K562 (cell line): ENCODE data around the gene MADCAM1. TPM values are rescaled to one million over a fixed set of nuclear protein-coding genes. Genes with fewer than 3 reads are reported as not detected.

ENCODE experiments used
- ATAC-seq: fragments of 200-7000 bp; cut with Tn5 transposase; 3 replicates; pipeline ENCODE4 v1.9.1; 2020; ENCODE audit warnings: moderate library complexity
- BruUV-seq: library from RNA; stranded (reverse); fragments of 400-500 nt; replicated peaks from 2 replicates; lab custom pipeline; 2021; lab: Mats Ljungman, UMichigan
- CTCF ChIA-PET: fragments of 300-600 bp; formaldehyde crosslinking; extraction: SDS; loops from one replicate; lab custom pipeline; 2021; ENCODE audit warnings: low intra/inter-chr PET ratio; lab: Yijun Ruan, JAX
- POLR2A ChIA-PET: fragments of 300-600, 350-650 bp; sonication (Branson Sonifier 250); formaldehyde crosslinking; extraction: SDS; loops from one replicate; lab custom pipeline; 2021; ENCODE audit warnings: antibody characterized with exemption, inconsistent platforms; lab: Yijun Ruan, JAX
- DNase-seq, 4 experiments: peaks; one replicate each; pipeline versions ENCODE4 v3.0.0 to v3.0.0-alpha.2; 2011 to 2018; ENCODE audit warnings: low spot score in 3 of 4, mixed read lengths in 3 of 4; ENCODE audit errors: extremely low read depth in 1 of 4
- FAIRE-seq: peaks from 2 replicates; lab custom pipeline; 2011; peaks lifted over from hg19 to GRCh38; lab: Jason Lieb, UNC
- H2AFZ ChIP-seq: 2 replicates; pipeline ENCODE4 v1.6.0; 2011; ENCODE audit warnings: low read depth, low read length, control low read depth, inconsistent platforms
- H3K27ac ChIP-seq: fragments of 200-600 bp; 3 replicates; pipeline ENCODE4 v1.8.0; 2011; ENCODE audit warnings: low read depth, mild to moderate bottlenecking, control low read depth, inconsistent platforms, low read length, moderate library complexity, mixed read lengths; ENCODE audit errors: extremely low read depth
- H3K27me3 ChIP-seq, 2 experiments: fragments of 300-600 bp in 1 of 2; 2 replicates in 1 of 2; 3 replicates in 1 of 2; pipeline versions ENCODE4 v1.6.0 to v1.8.0; 2011; ENCODE audit warnings: inconsistent platforms in 2 of 2, low read length in 2 of 2, mild to moderate bottlenecking in 1 of 2, mixed read lengths in 1 of 2, moderate library complexity in 1 of 2; ENCODE audit not compliant: control insufficient read depth in 2 of 2, insufficient read depth in 2 of 2
- H3K36me3 ChIP-seq: fragments of 300-600 bp; 3 replicates; pipeline ENCODE4 v1.8.0; 2011; ENCODE audit warnings: mild to moderate bottlenecking, low read length, inconsistent platforms; ENCODE audit not compliant: control insufficient read depth, insufficient read depth
- H3K4me1 ChIP-seq, 2 experiments: fragments of 200-600 bp in 1 of 2; replicated peaks in 1 of 2; 2 replicates in 1 of 2; 3 replicates in 1 of 2; pipeline versions ENCODE4 v1.5.1 to v1.8.0; 2011; ENCODE audit warnings: inconsistent platforms in 2 of 2, low read length in 2 of 2, mild to moderate bottlenecking in 1 of 2, mixed read lengths in 1 of 2, moderate library complexity in 1 of 2; ENCODE audit not compliant: control insufficient read depth in 2 of 2, insufficient read depth in 2 of 2
- H3K4me2 ChIP-seq: 2 replicates; pipeline ENCODE4 v1.6.1; 2011; ENCODE audit warnings: low read length, control low read depth, inconsistent platforms, mixed read lengths; ENCODE audit not compliant: insufficient read depth
- H3K4me3 ChIP-seq: fragments of 200-600 bp; sonication (generic), shearing (Covaris generic); 2 replicates; pipeline ENCODE4 v1.5.1; 2016; ENCODE audit warnings: control low read depth, inconsistent platforms
- H3K79me2 ChIP-seq: fragments of 200-600 bp; 3 replicates; pipeline ENCODE4 v1.8.0; 2011; ENCODE audit warnings: low read length, inconsistent platforms; ENCODE audit not compliant: control insufficient read depth, insufficient read depth
- H3K9ac ChIP-seq, 2 experiments: 2 replicates each; pipeline versions ENCODE4 v1.6.0 to v1.6.1; 2011; ENCODE audit warnings: low read depth in 2 of 2, low read length in 2 of 2, control low read depth in 1 of 2, inconsistent platforms in 1 of 2, mild to moderate bottlenecking in 1 of 2, mixed read lengths in 1 of 2; ENCODE audit not compliant: insufficient read depth in 1 of 2
- H3K9me1 ChIP-seq: one replicate; pipeline ENCODE4 v1.6.0; 2011; ENCODE audit warnings: inconsistent platforms, mild to moderate bottlenecking, low read length, moderate library complexity; ENCODE audit not compliant: control insufficient read depth, insufficient read depth
- H3K9me3 ChIP-seq: replicated peaks from 2 replicates; pipeline ENCODE4 v1.5.1; 2011; ENCODE audit warnings: low read depth, low read length, inconsistent platforms; ENCODE audit not compliant: control insufficient read depth, insufficient read depth
- H4K20me1 ChIP-seq: replicated peaks from 2 replicates; pipeline ENCODE4 v1.6.1; 2011; ENCODE audit warnings: low read length, inconsistent platforms, mixed read lengths; ENCODE audit not compliant: control insufficient read depth, insufficient read depth
- FOXO4 ChIP-seq: fragments of 450-650 bp; formaldehyde crosslinking; IDR thresholded peaks from 2 replicates; pipeline ENCODE4 v1.4.0; 2020; ENCODE audit warnings: mild to moderate bottlenecking, moderate library complexity
- MAX ChIP-seq: sonication (generic); formaldehyde crosslinking; IDR thresholded peaks from 2 replicates; pipeline ENCODE4 v1.9.0; 2022; ENCODE audit warnings: mild to moderate bottlenecking, missing genetic modification reagents
- WGBS: fragments of 100-300 bp; shearing (Covaris generic); methylation state at CpG from one replicate; pipeline ENCODE4 v1.1.6; 2016; ENCODE audit warnings: low coverage, mixed read lengths; ENCODE audit not compliant: insufficient coverage; ENCODE audit errors: missing lambda C conversion rate; 5-methylcytosine and 5-hydroxymethylcytosine counted together
- in situ Hi-C: fragments of 300-500 bp; cut with MboI; formaldehyde crosslinking; loops from 4 replicates; pipeline ENCODE4 v1.15.0; 2018; ENCODE audit warnings: inconsistent platforms, mixed read lengths
- intact Hi-C: fragments of 100-400 bp; cut with micrococcal nuclease; formaldehyde crosslinking; loops from 2 replicates; pipeline ENCODE4 v1.14.2; 2022
- polyA plus RNA-seq, 8 experiments: library from polyadenylated mRNA; depleted of rRNA in 4 of 8; stranded (reverse) in 5 of 8; unstranded in 3 of 8; fragments of >200 nt; fragmentation: Nextera tagmentation in 2 of 8; fragmentation: Illumina TruSeq in 1 of 8; extraction: Ambion mirVana in 2 of 8; extraction: Trizol in 1 of 8; gene quantifications; 2 replicates each; pipeline versions ENCODE4 v1.2.1 to v1.2.3, GENCODE V29; 2011 to 2014; ENCODE audit warnings: inconsistent platforms in 1 of 8, missing spikeins in 1 of 8
- small RNA-seq: library from RNA; depleted of rRNA; stranded (forward); fragments of <200 nt; gene quantifications from one replicate; pipeline ENCODE3, GENCODE V24; 2014
- total RNA-seq, 7 experiments: library from RNA; depleted of rRNA in 6 of 7; stranded (reverse); fragments of >200 nt in 6 of 7; fragmentation: Illumina TruSeq in 2 of 7; extraction: Trizol in 2 of 7; gene quantifications; 2 replicates each; pipeline versions ENCODE4 v1.2.1 to v1.2.3, GENCODE V29; 2011 to 2021; ENCODE audit warnings: low replicate concordance in 1 of 7

MADCAM1 gene
- total and polyA plus RNA-seq, 9 of the 15 experiments (the other 6 are each of a cell fraction or from before 2014, with no cell fraction given), result 0.09 to 0.36 (median 0.09) TPM; not detected in 6

DNA sequence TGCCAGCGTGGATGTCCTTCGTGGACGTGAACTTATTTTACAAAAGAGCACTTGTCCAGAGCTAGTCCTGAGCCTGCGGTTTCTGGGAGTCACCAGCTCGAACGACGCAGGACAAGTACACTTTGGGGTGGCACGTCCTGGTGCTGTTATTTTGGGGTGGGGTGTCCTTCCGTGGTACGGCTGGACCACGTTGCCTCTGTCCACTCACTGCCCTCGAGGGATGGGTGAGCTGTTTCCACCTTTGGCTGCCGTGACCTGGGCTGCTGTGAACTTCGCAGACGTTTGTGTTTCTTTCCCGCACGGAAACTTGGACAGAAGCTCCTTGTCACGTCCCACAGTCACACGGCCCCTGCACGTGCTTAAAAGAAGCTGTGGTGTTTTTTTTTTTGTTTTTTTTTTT is 58.5 kb downstream of the MADCAM1 start:
- WGBS, result 91% methylated on average over 17 of the region's 20 CpGs
- in situ Hi-C loops, result no loop called here

More for the DNA sequence above, 58.5 kb downstream of the MADCAM1 start:
- Histone ChIP-seq H3K79me2 (no peaks in the 10 kb centered on the region), H4K20me1 (no peaks in the 10 kb centered on the region), H3K4me3 (no peak overlapping the region), H3K9me3 (no peaks in the 10 kb centered on the region; the same call in 1 of the 2 replicates), H3K27me3 (no peaks in the 10 kb centered on the region), H3K9me1 (no peaks in the 10 kb centered on the region), H2AFZ (no peak overlapping the region), H3K4me1 (peaks cover 24 to 79% of the 10 kb centered on the region in 2 experiments; a peak in 4 of 5 replicates), H3K27ac (no peak overlapping the region; the same call in 2 of the 3 replicates), H3K9ac (peak overlapping the region in 1 of 2 experiments; percentile 3; a peak in 2 of 4 replicates), H3K4me2 (no peak overlapping the region), H3K36me3 (no peaks in the 10 kb centered on the region)
- no peak for ATAC-seq
- peak; percentile 66 for FAIRE-seq
- DNase-seq, result no peak
- POLR2A ChIA-PET, result interaction anchor here (0.6 to 2.5 kb wide), 6 partner anchors 11 to 756 kb away, joined by 3 to 20 read pairs (median 4); partner anchors contain the start of gene CDC34
- BruUV-seq, result no TSS peak
- intact Hi-C loops, result no loop called here
- CTCF ChIA-PET, result no interaction called here
- TF ChIP-seq FOXO4 (CRISPR knock-in tag), result no peak
- 0 out of 2 replicates have a peak, but pooled peaks have one; percentile 10 for TF ChIP-seq MAX

Small RNA genes within 50 kb of the gene (small RNA-seq; reads per million reads assigned to genes)
- 0.84 reads per million, percentile 51 among the genes with 10 or more reads in this experiment for gene RNA5SP462

Other genes with a start within 250 kb of the MADCAM1 start
Only the 7 nearest of the 15 such genes appear.
- not detected in 2 replicates for gene C2CD4C, start 87.3 kb upstream of the MADCAM1 start, total RNA-seq (2014; rRNA removed)
- not detected in 2 replicates for gene C2CD4C, start 87.3 kb upstream of the MADCAM1 start, total RNA-seq (2014; rRNA removed; fragmentation: Illumina TruSeq; extraction: Trizol)
- not detected in 2 replicates for gene C2CD4C, start 87.3 kb upstream of the MADCAM1 start, total RNA-seq (2015; rRNA removed; fragmentation: Illumina TruSeq; extraction: Trizol)
- not detected in 2 replicates for gene C2CD4C, start 87.3 kb upstream of the MADCAM1 start, total RNA-seq (2021)
- gene C2CD4C, start 87.3 kb upstream of the MADCAM1 start, polyA plus RNA-seq (2011; rRNA removed), result 0.01 and 0.07 TPM in 2 replicates
- gene C2CD4C, start 87.3 kb upstream of the MADCAM1 start, polyA plus RNA-seq (2014; fragmentation: Illumina TruSeq; extraction: Trizol), result not detected in 2 replicates
- not detected for gene C2CD4C, start 87.3 kb upstream of the MADCAM1 start, polyA plus RNA-seq (2014; fragmentation: Nextera tagmentation; extraction: Ambion mirVana)
- 0.07 and 0.16 TPM in 2 replicates for gene C2CD4C, start 87.3 kb upstream of the MADCAM1 start, polyA plus RNA-seq (2014; rRNA removed)
- gene SHC2, start 35.5 kb upstream of the MADCAM1 start, total RNA-seq (2014; rRNA removed), result 0.14 TPM in 1 of 2 replicates, not detected in the other
- gene SHC2, start 35.5 kb upstream of the MADCAM1 start, total RNA-seq (2014; rRNA removed; fragmentation: Illumina TruSeq; extraction: Trizol), result not detected in 2 replicates
- gene SHC2, start 35.5 kb upstream of the MADCAM1 start, total RNA-seq (2015; rRNA removed; fragmentation: Illumina TruSeq; extraction: Trizol), result not detected in 2 replicates
- 0.16 and 0.20 TPM in 2 replicates for gene SHC2, start 35.5 kb upstream of the MADCAM1 start, total RNA-seq (2021)
- 0.36 and 1.3 TPM in 2 replicates for gene SHC2, start 35.5 kb upstream of the MADCAM1 start, polyA plus RNA-seq (2011; rRNA removed)
- not detected in 2 replicates for gene SHC2, start 35.5 kb upstream of the MADCAM1 start, polyA plus RNA-seq (2014; fragmentation: Illumina TruSeq; extraction: Trizol)
- gene SHC2, start 35.5 kb upstream of the MADCAM1 start, polyA plus RNA-seq (2014; fragmentation: Nextera tagmentation; extraction: Ambion mirVana), result not detected
- gene SHC2, start 35.5 kb upstream of the MADCAM1 start, polyA plus RNA-seq (2014; rRNA removed), result 0.15 TPM in 1 of 2 replicates, not detected in the other
- gene TPGS1, start 11.0 kb downstream of the MADCAM1 start, total RNA-seq (2014; rRNA removed), result 22.6 and 31.6 TPM in 2 replicates
- gene TPGS1, start 11.0 kb downstream of the MADCAM1 start, total RNA-seq (2014; rRNA removed; fragmentation: Illumina TruSeq; extraction: Trizol), result 0.32 and 0.47 TPM in 2 replicates
- 1.2 and 2.3 TPM in 2 replicates for gene TPGS1, start 11.0 kb downstream of the MADCAM1 start, total RNA-seq (2015; rRNA removed; fragmentation: Illumina TruSeq; extraction: Trizol)
- 13.0 and 15.5 TPM in 2 replicates for gene TPGS1, start 11.0 kb downstream of the MADCAM1 start, total RNA-seq (2021)
- 0.93 and 1.2 TPM in 2 replicates for gene TPGS1, start 11.0 kb downstream of the MADCAM1 start, polyA plus RNA-seq (2011; rRNA removed)
- 0.30 and 0.33 TPM in 2 replicates for gene TPGS1, start 11.0 kb downstream of the MADCAM1 start, polyA plus RNA-seq (2014; fragmentation: Illumina TruSeq; extraction: Trizol)
- gene TPGS1, start 11.0 kb downstream of the MADCAM1 start, polyA plus RNA-seq (2014; fragmentation: Nextera tagmentation; extraction: Ambion mirVana), result not detected
- gene TPGS1, start 11.0 kb downstream of the MADCAM1 start, polyA plus RNA-seq (2014; rRNA removed), result 12.2 and 15.0 TPM in 2 replicates
- 203 and 207 TPM in 2 replicates for gene CDC34, start 35.3 kb downstream of the MADCAM1 start, total RNA-seq (2014; rRNA removed)
- gene CDC34, start 35.3 kb downstream of the MADCAM1 start, total RNA-seq (2014; rRNA removed; fragmentation: Illumina TruSeq; extraction: Trizol), result 33.0 and 36.2 TPM in 2 replicates
- gene CDC34, start 35.3 kb downstream of the MADCAM1 start, total RNA-seq (2015; rRNA removed; fragmentation: Illumina TruSeq; extraction: Trizol), result 65.5 and 75.7 TPM in 2 replicates
- gene CDC34, start 35.3 kb downstream of the MADCAM1 start, total RNA-seq (2021), result 125 and 130 TPM in 2 replicates
- gene CDC34, start 35.3 kb downstream of the MADCAM1 start, polyA plus RNA-seq (2011; rRNA removed), result 82.7 and 103 TPM in 2 replicates
- gene CDC34, start 35.3 kb downstream of the MADCAM1 start, polyA plus RNA-seq (2014; fragmentation: Illumina TruSeq; extraction: Trizol), result 55.7 and 88.4 TPM in 2 replicates
- gene CDC34, start 35.3 kb downstream of the MADCAM1 start, polyA plus RNA-seq (2014; fragmentation: Nextera tagmentation; extraction: Ambion mirVana), result 1 to 10 TPM in 1 of 2 experiments, under 1 TPM in 1; 0.80 to 1.0 TPM
- gene CDC34, start 35.3 kb downstream of the MADCAM1 start, polyA plus RNA-seq (2014; rRNA removed), result 125 and 142 TPM in 2 replicates
- 2.3 and 2.6 TPM in 2 replicates for gene GZMM, start 47.6 kb downstream of the MADCAM1 start, total RNA-seq (2014; rRNA removed)
- gene GZMM, start 47.6 kb downstream of the MADCAM1 start, total RNA-seq (2014; rRNA removed; fragmentation: Illumina TruSeq; extraction: Trizol), result not detected in 2 replicates
- 0.62 and 1.1 TPM in 2 replicates for gene GZMM, start 47.6 kb downstream of the MADCAM1 start, total RNA-seq (2015; rRNA removed; fragmentation: Illumina TruSeq; extraction: Trizol)
- gene GZMM, start 47.6 kb downstream of the MADCAM1 start, total RNA-seq (2021), result 0.72 and 1.8 TPM in 2 replicates
- gene GZMM, start 47.6 kb downstream of the MADCAM1 start, polyA plus RNA-seq (2011; rRNA removed), result 0.70 and 0.97 TPM in 2 replicates
- 0.61 TPM in 1 of 2 replicates, not detected in the other for gene GZMM, start 47.6 kb downstream of the MADCAM1 start, polyA plus RNA-seq (2014; fragmentation: Illumina TruSeq; extraction: Trizol)
- gene GZMM, start 47.6 kb downstream of the MADCAM1 start, polyA plus RNA-seq (2014; fragmentation: Nextera tagmentation; extraction: Ambion mirVana), result under 1 TPM; 0.08 to 0.27 TPM
- gene GZMM, start 47.6 kb downstream of the MADCAM1 start, polyA plus RNA-seq (2014; rRNA removed), result 1.8 and 2.2 TPM in 2 replicates
- gene BSG, start 76.1 kb downstream of the MADCAM1 start, total RNA-seq (2014; rRNA removed), result 398 and 484 TPM in 2 replicates
- gene BSG, start 76.1 kb downstream of the MADCAM1 start, total RNA-seq (2014; rRNA removed; fragmentation: Illumina TruSeq; extraction: Trizol), result 59.1 and 89.1 TPM in 2 replicates
- gene BSG, start 76.1 kb downstream of the MADCAM1 start, total RNA-seq (2015; rRNA removed; fragmentation: Illumina TruSeq; extraction: Trizol), result 211 and 220 TPM in 2 replicates
- gene BSG, start 76.1 kb downstream of the MADCAM1 start, total RNA-seq (2021), result 495 and 506 TPM in 2 replicates
- gene BSG, start 76.1 kb downstream of the MADCAM1 start, polyA plus RNA-seq (2011; rRNA removed), result 129 and 411 TPM in 2 replicates
- gene BSG, start 76.1 kb downstream of the MADCAM1 start, polyA plus RNA-seq (2014; fragmentation: Illumina TruSeq; extraction: Trizol), result 187 and 351 TPM in 2 replicates
- gene BSG, start 76.1 kb downstream of the MADCAM1 start, polyA plus RNA-seq (2014; fragmentation: Nextera tagmentation; extraction: Ambion mirVana), result 10 to 100 TPM in 1 of 2 experiments, 1 to 10 TPM in 1; 4.6 to 17.9 TPM
- 236 and 311 TPM in 2 replicates for gene BSG, start 76.1 kb downstream of the MADCAM1 start, polyA plus RNA-seq (2014; rRNA removed)
- gene HCN2, start 93.4 kb downstream of the MADCAM1 start, total RNA-seq (2014; rRNA removed), result 0.82 and 1.3 TPM in 2 replicates
- gene HCN2, start 93.4 kb downstream of the MADCAM1 start, total RNA-seq (2014; rRNA removed; fragmentation: Illumina TruSeq; extraction: Trizol), result 0.29 and 0.40 TPM in 2 replicates
- gene HCN2, start 93.4 kb downstream of the MADCAM1 start, total RNA-seq (2015; rRNA removed; fragmentation: Illumina TruSeq; extraction: Trizol), result 0.29 and 0.30 TPM in 2 replicates
- gene HCN2, start 93.4 kb downstream of the MADCAM1 start, total RNA-seq (2021), result 3.9 and 4.2 TPM in 2 replicates
- gene HCN2, start 93.4 kb downstream of the MADCAM1 start, polyA plus RNA-seq (2011; rRNA removed), result 0.64 and 0.76 TPM in 2 replicates
- gene HCN2, start 93.4 kb downstream of the MADCAM1 start, polyA plus RNA-seq (2014; fragmentation: Illumina TruSeq; extraction: Trizol), result 0.91 and 1.9 TPM in 2 replicates
- gene HCN2, start 93.4 kb downstream of the MADCAM1 start, polyA plus RNA-seq (2014; fragmentation: Nextera tagmentation; extraction: Ambion mirVana), result not detected
- gene HCN2, start 93.4 kb downstream of the MADCAM1 start, polyA plus RNA-seq (2014; rRNA removed), result 0.86 and 1.2 TPM in 2 replicates